Activated CD4-positive, alpha-beta memory T cell treated with anti-CD3 and anti-CD28 coated beads for 36 hours (primary cell): ENCODE results near the gene CWC25. TPM values are rescaled to one million over a fixed set of nuclear protein-coding genes. Genes with fewer than 3 reads are reported as not detected.

Experiments
- CTCF ChIA-PET: fragments of 350-600 bp; sonication (Branson Sonifier 250); formaldehyde crosslinking; loops from one replicate; lab custom pipeline; 2021; ENCODE audit warnings: antibody characterized with exemption, inconsistent platforms; lab: Charles Lee
- POLR2A ChIA-PET: fragments of 350-600 bp; sonication (Branson Sonifier 250); formaldehyde crosslinking; loops from one replicate; lab custom pipeline; 2021; ENCODE audit warnings: antibody characterized with exemption; lab: Charles Lee
- DNase-seq: peaks from one replicate; pipeline ENCODE4 v3.0.0-alpha.2; 2020
- H3K27ac Mint-ChIP-seq: one replicate; pipeline ENCODE4 v1.8.0; 2021; ENCODE audit warnings: mixed read lengths
- H3K27me3 Mint-ChIP-seq: one replicate; pipeline ENCODE4 v1.8.0; 2021; ENCODE audit warnings: mixed read lengths
- H3K36me3 Mint-ChIP-seq: one replicate; pipeline ENCODE4 v1.8.0; 2021; ENCODE audit warnings: mixed read lengths
- H3K4me1 Mint-ChIP-seq: one replicate; pipeline ENCODE4 v1.8.0; 2021; ENCODE audit warnings: low read depth, mixed read lengths
- H3K4me3 Mint-ChIP-seq: one replicate; pipeline ENCODE4 v1.8.0; 2021; ENCODE audit warnings: mild to moderate bottlenecking, mixed read lengths
- H3K9me3 Mint-ChIP-seq: one replicate; pipeline ENCODE4 v1.8.0; 2021; ENCODE audit warnings: mixed read lengths
- intact Hi-C: fragments of 100-400 bp; cut with micrococcal nuclease; formaldehyde crosslinking; loops from one replicate; pipeline ENCODE4 v1.15.1; 2023
- total RNA-seq, 2 experiments: library from RNA; stranded (reverse); gene quantifications; one replicate each; pipeline ENCODE4 v1.2.3, GENCODE V29; 2021

Gene CWC25
- total RNA-seq, 2 experiments from 2014 or later: 21.1 to 21.5 TPM

- no peaks in the 10 kb centered on the region for H3K9me3 Mint-ChIP-seq
- H3K27me3 Mint-ChIP-seq: no peaks in the 10 kb centered on the region
- ChIA-PET CTCF (no interaction called here), POLR2A (no interaction called here)
- H3K36me3 Mint-ChIP-seq: peaks cover 27% of the 10 kb centered on the region
- H3K27ac Mint-ChIP-seq: no peak overlapping the region
- intact Hi-C loops: no loop called here
- no peak overlapping the region for H3K4me3 Mint-ChIP-seq
- H3K4me1 Mint-ChIP-seq: no peaks in the 10 kb centered on the region
- DNase-seq: no peak
Observed at GRCh38 chr17:38783227-38783626, 41.9 kb downstream of the CWC25 start.

- Mint-ChIP-seq H3K36me3 (peaks cover 27% of the 10 kb centered on the region), H3K27ac (no peak overlapping the region), H3K27me3 (no peaks in the 10 kb centered on the region), H3K4me3 (no peak overlapping the region), H3K4me1 (no peaks in the 10 kb centered on the region), H3K9me3 (no peaks in the 10 kb centered on the region)
- CTCF ChIA-PET: no interaction called here
- intact Hi-C loops: no loop called here
- no peak for DNase-seq
- POLR2A ChIA-PET: no interaction called here
Observed at GRCh38 chr17:38779965-38780752, 45.0 kb downstream of the CWC25 start.

GRCh38 chr17:38777641-38778250, 47.4 kb downstream of the CWC25 start:
- no peaks in the 10 kb centered on the region for H3K4me1 Mint-ChIP-seq
- H3K4me3 Mint-ChIP-seq: no peak overlapping the region
- CTCF ChIA-PET: interaction anchor here (0.7 kb wide), 1 partner anchor 116 kb away, joined by 3 read pairs; no protein-coding TSS in a partner anchor
- no peaks in the 10 kb centered on the region for H3K27me3 Mint-ChIP-seq
- H3K9me3 Mint-ChIP-seq: no peaks in the 10 kb centered on the region
- peaks cover 32% of the 10 kb centered on the region for H3K36me3 Mint-ChIP-seq
- intact Hi-C loops: no loop called here
- POLR2A ChIA-PET: interaction anchor here (1.1 kb wide), 1 partner anchor 14 kb away, joined by 3 read pairs; no protein-coding TSS in a partner anchor
- DNase-seq: no peak
- H3K27ac Mint-ChIP-seq: no peak overlapping the region

- POLR2A ChIA-PET: no interaction called here
- no peaks in the 10 kb centered on the region for H3K27me3 Mint-ChIP-seq
- H3K36me3 Mint-ChIP-seq: peaks cover 19% of the 10 kb centered on the region
- H3K27ac Mint-ChIP-seq: no peak overlapping the region
- CTCF ChIA-PET: no interaction called here
- H3K4me1 Mint-ChIP-seq: no peaks in the 10 kb centered on the region
- no peak overlapping the region for H3K4me3 Mint-ChIP-seq
- no peak for DNase-seq
- intact Hi-C loops: no loop called here
- H3K9me3 Mint-ChIP-seq: no peaks in the 10 kb centered on the region
Observed at GRCh38 chr17:38773258-38773657, 51.9 kb downstream of the CWC25 start.

- ChIA-PET CTCF (interaction anchor here (1.2 kb wide), 1 partner anchor 30 kb away, joined by 3 read pairs; no protein-coding TSS in a partner anchor), POLR2A (interaction anchor here (0.9 kb wide), 1 partner anchor 12 kb away, joined by 3 read pairs; no protein-coding TSS in a partner anchor)
- H3K27ac Mint-ChIP-seq: no peak overlapping the region
- intact Hi-C loops: no loop called here
- no peaks in the 10 kb centered on the region for H3K27me3 Mint-ChIP-seq
- H3K4me1 Mint-ChIP-seq: no peaks in the 10 kb centered on the region
- DNase-seq: no peak
- H3K36me3 Mint-ChIP-seq: peaks cover 37% of the 10 kb centered on the region
- no peak overlapping the region for H3K4me3 Mint-ChIP-seq
- no peaks in the 10 kb centered on the region for H3K9me3 Mint-ChIP-seq
Observed at GRCh38 chr17:38768417-38768816, 56.7 kb downstream of the CWC25 start.

- intact Hi-C loops: no loop called here
- POLR2A ChIA-PET: interaction anchor here (0.6 kb wide), 1 partner anchor 26 kb away, joined by 3 read pairs; no protein-coding TSS in a partner anchor
- CTCF ChIA-PET: no interaction called here
- Mint-ChIP-seq H3K4me3 (no peak overlapping the region), H3K36me3 (peaks cover 50% of the 10 kb centered on the region), H3K27ac (no peak overlapping the region), H3K9me3 (no peaks in the 10 kb centered on the region), H3K27me3 (no peaks in the 10 kb centered on the region), H3K4me1 (no peaks in the 10 kb centered on the region)
- no peak for DNase-seq
Observed at GRCh38 chr17:38766341-38766740, 58.8 kb downstream of the CWC25 start.

- intact Hi-C loops: no loop called here
- POLR2A ChIA-PET: no interaction called here
- Mint-ChIP-seq H3K27me3 (no peaks in the 10 kb centered on the region), H3K36me3 (peaks cover 58% of the 10 kb centered on the region), H3K9me3 (no peaks in the 10 kb centered on the region), H3K27ac (no peak overlapping the region), H3K4me3 (no peak overlapping the region), H3K4me1 (peaks cover 3% of the 10 kb centered on the region)
- DNase-seq: no peak
- CTCF ChIA-PET: interaction anchor here (0.6 to 1.1 kb wide), 7 partner anchors 10 to 1388 kb away, joined by 3 to 4 read pairs (median 3); no protein-coding TSS in a partner anchor
Observed at GRCh38 chr17:38762231-38762630, 62.9 kb downstream of the CWC25 start.

GRCh38 chr17:38761612-38762011, 63.5 kb downstream of the CWC25 start:
- Mint-ChIP-seq H3K27me3 (no peaks in the 10 kb centered on the region), H3K4me3 (no peak overlapping the region), H3K9me3 (no peaks in the 10 kb centered on the region), H3K27ac (peak overlapping the region; percentile 43), H3K36me3 (peaks cover 58% of the 10 kb centered on the region), H3K4me1 (peaks cover 3% of the 10 kb centered on the region)
- CTCF ChIA-PET: interaction anchor here (0.8 to 1.1 kb wide), 6 partner anchors 9 to 402 kb away, joined by 3 to 4 read pairs (median 4); no protein-coding TSS in a partner anchor
- POLR2A ChIA-PET: no interaction called here
- intact Hi-C loops: no loop called here
- peak; percentile 63 for DNase-seq

- Mint-ChIP-seq H3K27ac (peak overlapping the region; percentile 94), H3K4me3 (peak overlapping the region; percentile 92), H3K9me3 (no peaks in the 10 kb centered on the region), H3K36me3 (peaks cover 33% of the 10 kb centered on the region), H3K4me1 (peaks cover 37% of the 10 kb centered on the region), H3K27me3 (peaks cover 25% of the 10 kb centered on the region)
- intact Hi-C loops: loop anchor here (2.0 to 5.0 kb wide), 2 partner anchors 46 to 196 kb away; partner anchors contain the start of gene PIP4K2B
- DNase-seq: no peak
- ChIA-PET POLR2A (interaction anchor here (0.7 kb wide), 1 partner anchor 12 kb away, joined by 3 read pairs; no protein-coding TSS in a partner anchor), CTCF (interaction anchor here (1.4 to 4.3 kb wide), 2 partner anchors 18 to 25 kb away, joined by 6 to 39 read pairs; no protein-coding TSS in a partner anchor)
Observed at GRCh38 chr17:38753071-38753506, 72.0 kb downstream of the CWC25 start.

- ChIA-PET CTCF (interaction anchor here (0.7 to 4.3 kb wide), 9 partner anchors 10 to 230 kb away, joined by 3 to 39 read pairs (median 4); partner anchors contain the start of gene EPOP), POLR2A (interaction anchor here (0.7 to 1.5 kb wide), 11 partner anchors 12 to 193 kb away, joined by 3 to 9 read pairs (median 4); partner anchors contain the start of genes CWC25 and MLLT6)
- Mint-ChIP-seq H3K4me1 (peaks cover 40% of the 10 kb centered on the region), H3K36me3 (peaks cover 31% of the 10 kb centered on the region), H3K9me3 (no peaks in the 10 kb centered on the region), H3K27me3 (peaks cover 27% of the 10 kb centered on the region), H3K27ac (peak within 1 kb of the TSS; percentile 94), H3K4me3 (peak within 1 kb of the TSS; percentile 92)
- peak; percentile 99 for DNase-seq
- intact Hi-C loops: loop anchor here (1.0 to 5.0 kb wide), 6 partner anchors 25 to 402 kb away; partner anchors contain the start of genes LASP1 and PIP4K2B
Observed at GRCh38 chr17:38752308-38753070, 72.6 kb downstream of the CWC25 start, which contains the start of gene PSMB3. Gene PSMB3 (plus strand): TSS chr17:38752741. CDS start chr17:38752827, 86 bp downstream.

- ChIA-PET POLR2A (interaction anchor here (0.8 to 1.5 kb wide), 10 partner anchors 17 to 193 kb away, joined by 3 to 9 read pairs (median 4); partner anchors contain the start of genes CWC25 and MLLT6), CTCF (interaction anchor here (0.7 to 4.3 kb wide), 9 partner anchors 10 to 231 kb away, joined by 3 to 39 read pairs (median 4); partner anchors contain the start of gene EPOP)
- intact Hi-C loops: loop anchor here (1.0 to 5.0 kb wide), 8 partner anchors 17 to 402 kb away; partner anchors contain the start of genes LASP1 and PIP4K2B
- Mint-ChIP-seq H3K4me1 (peaks cover 41% of the 10 kb centered on the region), H3K27ac (peak overlapping the region; percentile 94), H3K9me3 (no peaks in the 10 kb centered on the region), H3K4me3 (peak overlapping the region; percentile 92), H3K36me3 (peaks cover 31% of the 10 kb centered on the region), H3K27me3 (peaks cover 28% of the 10 kb centered on the region)
- DNase-seq: peak; percentile 91
Observed at GRCh38 chr17:38751808-38752307, 73.3 kb downstream of the CWC25 start.
